NB4 (cell line): Measurements from ENCODE around the gene ANKRA2.

ENCODE experiments used
- CTCF ChIP-seq: IDR thresholded peaks from one replicate; pipeline ENCODE4 v1.5.1; 2012; ENCODE audit warnings: low read depth, low read length
- MYC ChIP-seq: IDR thresholded peaks from 2 replicates; pipeline ENCODE4 v1.6.1; 2011; ENCODE audit warnings: low read depth, low read length
- POLR2A ChIP-seq: IDR thresholded peaks from 2 replicates; pipeline ENCODE4 v1.6.1; 2011; ENCODE audit warnings: mild to moderate bottlenecking; ENCODE audit not compliant: insufficient read length; ENCODE audit errors: extremely low read depth
- TF ChIP-seq, protein P1 (sequence below): IDR thresholded peaks from 2 replicates; pipeline ENCODE4 v1.6.1; 2011; ENCODE audit warnings: low read depth, low read length

- TF ChIP-seq CTCF (peak; percentile 40), POLR2A (no peak), MYC (no peak)
- TF ChIP-seq, protein P1, sequence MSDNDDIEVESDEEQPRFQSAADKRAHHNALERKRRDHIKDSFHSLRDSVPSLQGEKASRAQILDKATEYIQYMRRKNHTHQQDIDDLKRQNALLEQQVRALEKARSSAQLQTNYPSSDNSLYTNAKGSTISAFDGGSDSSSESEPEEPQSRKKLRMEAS = no peak
Measured at GRCh38 chr5:73591102-73591695, 25.8 kb upstream of the ANKRA2 start.
